Measurements from ENCODE around the gene NTM.

NTM gene

GRCh38 chr11:132278801-132279574, 908.6 kb downstream of the NTM start:
- no peak for DNase-seq (ENCODE audit: low read depth in 1 of 2, low spot score in 1 of 2)

GRCh38 chr11:132284048-132284447, 913.6 kb downstream of the NTM start:
- DNase-seq (ENCODE audit: low read depth in 1 of 2, low spot score in 1 of 2) = no peak

GRCh38 chr11:132284611-132285010, 914.2 kb downstream of the NTM start:
- no peak for DNase-seq (ENCODE audit: low read depth in 1 of 2, low spot score in 1 of 2)

- no peak for DNase-seq (ENCODE audit: low read depth in 1 of 2, low spot score in 1 of 2)
Observed at GRCh38 chr11:132285631-132286030, 915.2 kb downstream of the NTM start.

GRCh38 chr11:132286106-132286505, 915.7 kb downstream of the NTM start:
- no peak for DNase-seq (ENCODE audit: low read depth in 1 of 2, low spot score in 1 of 2)

GRCh38 chr11:132288036-132288435, 917.6 kb downstream of the NTM start:
- DNase-seq (ENCODE audit: low read depth in 1 of 2, low spot score in 1 of 2) = no peak

GRCh38 chr11:132289590-132290256, 919.3 kb downstream of the NTM start:
- DNase-seq (ENCODE audit: low read depth in 1 of 2, low spot score in 1 of 2) = no peak

- no peak for DNase-seq (ENCODE audit: low read depth in 1 of 2, low spot score in 1 of 2)
Observed at GRCh38 chr11:132293586-132293985, 923.2 kb downstream of the NTM start.

- DNase-seq (ENCODE audit: low read depth in 1 of 2, low spot score in 1 of 2) = no peak
Observed at GRCh38 chr11:132296946-132297610, 926.7 kb downstream of the NTM start.

GRCh38 chr11:132298357-132298756, 927.9 kb downstream of the NTM start:
- DNase-seq (ENCODE audit: low read depth in 1 of 2, low spot score in 1 of 2) = no peak

GRCh38 chr11:132300283-132300682, 929.9 kb downstream of the NTM start:
- no peak for DNase-seq (ENCODE audit: low read depth in 1 of 2, low spot score in 1 of 2)

- no peak for DNase-seq (ENCODE audit: low read depth in 1 of 2, low spot score in 1 of 2)
Observed at GRCh38 chr11:132301465-132301864, 931.0 kb downstream of the NTM start.

- no peak for DNase-seq (ENCODE audit: low read depth in 1 of 2, low spot score in 1 of 2)
Observed at GRCh38 chr11:132301900-132302299, 931.5 kb downstream of the NTM start.

GRCh38 chr11:132307309-132308020, 937.0 kb downstream of the NTM start:
- DNase-seq (ENCODE audit: low read depth in 1 of 2, low spot score in 1 of 2) = no peak

- DNase-seq (ENCODE audit: low read depth in 1 of 2, low spot score in 1 of 2) = no peak
Observed at GRCh38 chr11:132310390-132311375, 940.3 kb downstream of the NTM start.

- no peak for DNase-seq (ENCODE audit: low read depth in 1 of 2, low spot score in 1 of 2)
Observed at GRCh38 chr11:132311703-132312102, 941.3 kb downstream of the NTM start.

GRCh38 chr11:132312161-132312560, 941.7 kb downstream of the NTM start:
- no peak for DNase-seq (ENCODE audit: low read depth in 1 of 2, low spot score in 1 of 2)

- no peak for DNase-seq (ENCODE audit: low read depth in 1 of 2, low spot score in 1 of 2)
Observed at GRCh38 chr11:132312701-132313111, 942.3 kb downstream of the NTM start.

GRCh38 chr11:132314911-132315455, 944.6 kb downstream of the NTM start:
- no peak for DNase-seq (ENCODE audit: low read depth in 1 of 2, low spot score in 1 of 2)

GRCh38 chr11:132315696-132316095, 945.3 kb downstream of the NTM start:
- DNase-seq (ENCODE audit: low read depth in 1 of 2, low spot score in 1 of 2) = no peak
